Skeletal muscle satellite cell (primary cell): ENCODE measurements around the gene BFSP2. TPM values are rescaled to one million over a fixed set of nuclear protein-coding genes. Genes with fewer than 3 reads are reported as not detected.

Experiments
- H3K27me3 ChIP-seq: 2 replicates; pipeline ENCODE4 v1.7.0; 2013; ENCODE audit warnings: low read length; ENCODE audit not compliant: control insufficient read depth, insufficient read depth
- H3K36me3 ChIP-seq: 2 replicates; pipeline ENCODE4 v1.7.0; 2013; ENCODE audit warnings: mild to moderate bottlenecking, control low read depth, low read length; ENCODE audit not compliant: insufficient read depth
- H3K4me1 ChIP-seq: 2 replicates; pipeline ENCODE4 v1.7.0; 2013; ENCODE audit warnings: low read length; ENCODE audit not compliant: control insufficient read depth, insufficient read depth
- H3K4me2 ChIP-seq: 2 replicates; pipeline ENCODE4 v1.7.0; 2013; ENCODE audit warnings: mild to moderate bottlenecking, low read length
- H3K4me3 ChIP-seq: 2 replicates; pipeline ENCODE4 v1.7.0; 2013; ENCODE audit warnings: low read length
- H3K9ac ChIP-seq: 2 replicates; pipeline ENCODE4 v1.7.0; 2013; ENCODE audit warnings: mild to moderate bottlenecking, low read depth, low read length, moderate library complexity
- H3K9me3 ChIP-seq: replicated peaks from 2 replicates; pipeline ENCODE4 v1.7.0; 2013; ENCODE audit warnings: mild to moderate bottlenecking, control low read depth, low read length
- total RNA-seq: library from RNA; depleted of rRNA; stranded (reverse); fragments of >200 nt; gene quantifications from 2 replicates; pipeline ENCODE4 v1.2.3, GENCODE V29; 2012; rRNA removed

The BFSP2 gene
- total RNA-seq: not detected in 2 replicates

GRCh38 chr3:133400006-133400515, at the start of gene BFSP2:
Gene BFSP2, plus strand, starts transcription at chr3:133400056. Its CDS starts 28 bp downstream, at chr3:133400084.
- H3K36me3 ChIP-seq: no peaks in the 10 kb centered on the region
- H3K9ac ChIP-seq: no peak within 1 kb of the TSS
- no peaks in the 10 kb centered on the region for H3K9me3 ChIP-seq
- no peak within 1 kb of the TSS for H3K4me2 ChIP-seq
- H3K27me3 ChIP-seq: no peaks in the 10 kb centered on the region
- H3K4me3 ChIP-seq: no peak within 1 kb of the TSS
- H3K4me1 ChIP-seq: peaks cover 3% of the 10 kb centered on the region

- Histone ChIP-seq H3K9ac (no peak overlapping the region), H3K9me3 (no peaks in the 10 kb centered on the region), H3K4me1 (no peaks in the 10 kb centered on the region), H3K4me3 (no peak overlapping the region), H3K36me3 (no peaks in the 10 kb centered on the region), H3K4me2 (no peak overlapping the region), H3K27me3 (no peaks in the 10 kb centered on the region)
These were observed 45.1 kb upstream of the BFSP2 start for GRCh38 chr3:133354721-133355120.

- no peak overlapping the region for H3K4me2 ChIP-seq
- no peak overlapping the region for H3K9ac ChIP-seq
- no peak overlapping the region for H3K4me3 ChIP-seq
- H3K27me3 ChIP-seq: no peaks in the 10 kb centered on the region
- no peaks in the 10 kb centered on the region for H3K9me3 ChIP-seq
- no peaks in the 10 kb centered on the region for H3K4me1 ChIP-seq
- no peaks in the 10 kb centered on the region for H3K36me3 ChIP-seq
These were observed 39.4 kb upstream of the BFSP2 start for GRCh38 chr3:133360476-133360875.

GRCh38 chr3:133361011-133361410, 38.8 kb upstream of the BFSP2 start:
- no peaks in the 10 kb centered on the region for H3K9me3 ChIP-seq
- no peaks in the 10 kb centered on the region for H3K27me3 ChIP-seq
- no peak overlapping the region for H3K9ac ChIP-seq
- no peaks in the 10 kb centered on the region for H3K36me3 ChIP-seq
- no peak overlapping the region for H3K4me3 ChIP-seq
- H3K4me1 ChIP-seq: no peaks in the 10 kb centered on the region
- no peak overlapping the region for H3K4me2 ChIP-seq

- no peaks in the 10 kb centered on the region for H3K36me3 ChIP-seq
- no peaks in the 10 kb centered on the region for H3K9me3 ChIP-seq
- H3K27me3 ChIP-seq: no peaks in the 10 kb centered on the region
- H3K4me1 ChIP-seq: no peaks in the 10 kb centered on the region
- no peak overlapping the region for H3K4me2 ChIP-seq
- H3K9ac ChIP-seq: no peak overlapping the region
- H3K4me3 ChIP-seq: no peak overlapping the region
These were observed 38.4 kb upstream of the BFSP2 start for GRCh38 chr3:133361435-133361834.

- H3K4me2 ChIP-seq: no peak overlapping the region
- no peak overlapping the region for H3K9ac ChIP-seq
- H3K36me3 ChIP-seq: no peaks in the 10 kb centered on the region
- H3K27me3 ChIP-seq: no peaks in the 10 kb centered on the region
- H3K9me3 ChIP-seq: no peaks in the 10 kb centered on the region
- no peak overlapping the region for H3K4me3 ChIP-seq
- no peaks in the 10 kb centered on the region for H3K4me1 ChIP-seq
These were observed 37.3 kb upstream of the BFSP2 start for GRCh38 chr3:133362539-133362938.

GRCh38 chr3:133364704-133365103, 35.2 kb upstream of the BFSP2 start:
- Histone ChIP-seq H3K36me3 (no peaks in the 10 kb centered on the region), H3K9me3 (no peaks in the 10 kb centered on the region), H3K27me3 (no peaks in the 10 kb centered on the region), H3K4me1 (no peaks in the 10 kb centered on the region), H3K4me2 (no peak overlapping the region), H3K4me3 (no peak overlapping the region), H3K9ac (no peak overlapping the region)

GRCh38 chr3:133366921-133367320, 32.9 kb upstream of the BFSP2 start:
- Histone ChIP-seq H3K36me3 (no peaks in the 10 kb centered on the region), H3K9ac (no peak overlapping the region), H3K9me3 (no peaks in the 10 kb centered on the region), H3K4me2 (no peak overlapping the region), H3K27me3 (no peaks in the 10 kb centered on the region), H3K4me3 (no peak overlapping the region), H3K4me1 (no peaks in the 10 kb centered on the region)

GRCh38 chr3:133367403-133367802, 32.5 kb upstream of the BFSP2 start:
- Histone ChIP-seq H3K4me2 (no peak overlapping the region), H3K4me1 (no peaks in the 10 kb centered on the region), H3K9ac (no peak overlapping the region), H3K36me3 (no peaks in the 10 kb centered on the region), H3K27me3 (no peaks in the 10 kb centered on the region), H3K4me3 (no peak overlapping the region), H3K9me3 (no peaks in the 10 kb centered on the region)

GRCh38 chr3:133367956-133368355, 31.9 kb upstream of the BFSP2 start:
- Histone ChIP-seq H3K9ac (no peak overlapping the region), H3K4me1 (no peaks in the 10 kb centered on the region), H3K4me2 (no peak overlapping the region), H3K9me3 (no peaks in the 10 kb centered on the region), H3K27me3 (no peaks in the 10 kb centered on the region), H3K36me3 (no peaks in the 10 kb centered on the region), H3K4me3 (no peak overlapping the region)

- Histone ChIP-seq H3K9ac (no peak overlapping the region), H3K4me3 (no peak overlapping the region), H3K9me3 (no peaks in the 10 kb centered on the region), H3K4me2 (no peak overlapping the region), H3K4me1 (no peaks in the 10 kb centered on the region), H3K36me3 (no peaks in the 10 kb centered on the region), H3K27me3 (no peaks in the 10 kb centered on the region)
These were observed 31.3 kb upstream of the BFSP2 start for GRCh38 chr3:133368371-133369067.

GRCh38 chr3:133369068-133369440, 30.8 kb upstream of the BFSP2 start:
- Histone ChIP-seq H3K27me3 (no peaks in the 10 kb centered on the region), H3K4me3 (no peak overlapping the region), H3K9ac (no peak overlapping the region), H3K4me2 (no peak overlapping the region), H3K9me3 (no peaks in the 10 kb centered on the region), H3K36me3 (no peaks in the 10 kb centered on the region), H3K4me1 (no peaks in the 10 kb centered on the region)
